ENCODE measurements around the gene ADCK1.

ADCK1 gene

DNA sequence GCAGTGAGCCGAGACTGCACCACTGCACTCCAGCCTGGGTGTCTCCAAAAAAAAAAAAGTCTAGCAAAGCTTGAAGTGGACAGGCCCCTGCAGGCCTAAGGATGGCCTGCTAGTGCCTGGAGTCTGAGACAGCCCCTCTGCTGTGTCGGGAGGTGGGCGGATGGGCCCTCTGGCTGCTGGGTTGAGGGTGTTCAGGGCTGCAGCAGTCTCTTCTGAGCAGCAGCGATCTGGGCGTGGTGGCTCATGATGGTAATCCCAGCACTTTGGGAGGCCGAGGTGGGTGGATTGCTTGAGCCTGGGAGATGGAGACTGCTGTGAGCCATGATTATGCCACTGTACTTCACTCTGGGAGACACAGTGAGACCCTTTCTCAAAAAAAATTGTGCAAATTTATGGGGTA is 57.0 kb downstream of the ADCK1 start:
- no peak for TF ChIP-seq CTCF (conservative IDR thresholded peaks at IDR 0.05)
- TF ChIP-seq ZFX (IDR thresholded peaks at IDR 0.05), result no peak
- H3K27ac ChIP-seq, result no peak overlapping the region

- TF ChIP-seq ZFX (IDR thresholded peaks at IDR 0.05) (no peak), CTCF (conservative IDR thresholded peaks at IDR 0.05) (no peak)
- H3K27ac ChIP-seq, result no peak overlapping the region
Measured at GRCh38 chr14:77859934-77860570, 60.1 kb downstream of the ADCK1 start.

DNA sequence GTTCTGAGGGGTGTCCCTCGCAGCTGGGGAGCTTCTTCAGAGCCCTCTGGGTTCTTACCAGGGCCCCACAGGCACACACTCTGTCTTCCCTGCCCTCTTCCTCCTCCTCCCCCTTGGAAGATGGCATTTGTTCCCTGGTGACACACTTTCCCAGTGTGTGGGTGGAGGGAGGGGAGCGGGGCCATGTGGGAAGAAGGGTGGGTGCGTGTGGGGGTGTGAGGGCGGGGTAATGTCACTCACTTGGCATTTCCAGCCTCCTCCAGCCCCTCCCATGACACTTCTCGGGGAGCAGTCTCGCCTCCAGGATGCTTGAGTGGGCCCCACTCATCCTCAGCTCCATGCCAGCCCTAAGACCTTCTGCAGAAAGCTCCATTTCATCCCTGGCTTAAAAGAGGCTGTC is 61.3 kb downstream of the ADCK1 start:
- TF ChIP-seq ZFX (IDR thresholded peaks at IDR 0.05) (no peak), CTCF (conservative IDR thresholded peaks at IDR 0.05) (no peak)
- H3K27ac ChIP-seq, result no peak overlapping the region

DNA sequence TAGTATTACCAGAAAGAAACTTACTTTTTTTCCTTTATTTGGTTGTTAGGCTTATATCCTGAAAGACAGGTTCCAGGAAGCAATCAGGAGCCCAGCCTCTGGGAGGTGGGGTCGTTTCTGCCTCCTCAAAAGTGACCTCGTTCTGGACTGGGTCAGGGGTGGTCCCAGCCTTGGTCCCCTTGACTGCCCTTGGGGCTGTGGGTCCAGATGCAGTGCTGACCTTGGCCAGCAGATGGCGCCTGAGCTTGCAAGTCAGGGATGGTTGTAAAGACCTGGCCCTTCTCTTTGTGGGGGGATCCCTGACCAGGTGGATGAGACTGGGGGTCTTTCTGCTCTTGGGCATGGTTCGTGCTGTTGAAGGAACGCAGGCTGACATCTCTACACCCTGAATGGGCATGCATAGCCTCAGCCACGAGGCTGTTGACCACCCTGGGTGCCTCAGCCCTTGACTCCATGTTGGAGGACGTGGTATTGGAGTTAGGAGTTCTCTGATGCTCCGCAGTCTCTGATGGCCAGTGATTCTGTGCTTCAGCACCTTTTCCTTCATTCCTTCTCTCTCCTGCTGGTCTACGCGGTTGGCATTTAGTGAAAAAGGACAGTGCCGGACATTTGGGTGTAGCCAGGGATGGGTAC is 62.4 kb downstream of the ADCK1 start:
- H3K27ac ChIP-seq, result no peak overlapping the region
- TF ChIP-seq ZFX (IDR thresholded peaks at IDR 0.05) (no peak), CTCF (conservative IDR thresholded peaks at IDR 0.05) (peak; percentile 98)

DNA sequence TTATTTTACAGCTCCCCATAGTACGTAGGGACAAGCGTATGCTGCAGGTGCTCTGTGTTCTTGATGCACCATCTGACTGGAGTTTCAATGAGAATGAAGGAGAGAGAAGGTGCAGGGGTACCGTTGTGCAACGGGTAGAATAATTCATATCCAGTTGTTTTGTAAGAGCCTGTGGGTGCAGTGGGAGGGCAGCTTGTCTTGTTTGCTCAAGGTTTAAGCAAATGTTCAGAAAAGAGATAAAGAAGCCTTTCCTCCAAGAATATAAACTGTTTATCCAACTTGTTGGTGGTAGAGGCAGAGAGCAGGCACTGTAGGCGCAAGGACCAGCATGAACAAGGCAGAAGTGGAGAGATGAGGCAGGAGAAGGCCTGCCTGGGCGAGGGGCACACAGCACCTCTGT is 64.2 kb downstream of the ADCK1 start:
- TF ChIP-seq ZFX (IDR thresholded peaks at IDR 0.05) (no peak), CTCF (conservative IDR thresholded peaks at IDR 0.05) (no peak)
- no peak overlapping the region for H3K27ac ChIP-seq

DNA sequence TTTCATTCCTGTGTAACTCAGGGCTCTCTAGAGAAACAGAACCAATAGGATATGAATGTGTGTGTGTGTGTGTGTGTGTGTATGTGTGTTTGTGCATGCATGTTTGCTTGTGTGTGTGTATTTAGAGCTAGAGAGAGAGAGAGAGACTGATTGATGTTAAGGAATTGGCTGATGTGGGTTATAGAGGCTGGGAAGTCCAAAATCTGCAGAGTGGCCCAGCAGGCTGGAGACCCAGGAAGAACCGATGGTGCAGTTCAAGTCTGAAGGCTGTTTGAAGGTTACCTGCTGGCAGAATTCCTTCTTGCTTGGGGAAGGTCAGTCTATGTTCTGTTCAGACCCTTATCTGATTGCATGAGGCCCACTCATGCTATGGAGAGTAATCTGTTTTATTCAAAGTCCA is 64.7 kb downstream of the ADCK1 start:
- H3K27ac ChIP-seq, result no peak overlapping the region
- TF ChIP-seq CTCF (conservative IDR thresholded peaks at IDR 0.05) (no peak), ZFX (IDR thresholded peaks at IDR 0.05) (no peak)

GRCh38 chr14:77865455-77865854 is 65.5 kb downstream of the ADCK1 start:
- H3K27ac ChIP-seq, result no peak overlapping the region
- TF ChIP-seq ZFX (IDR thresholded peaks at IDR 0.05), result no peak
- no peak for TF ChIP-seq CTCF (conservative IDR thresholded peaks at IDR 0.05)

Measured in C4-2B (cell line).